Stimulated activated CD4-positive, alpha-beta T cell treated with anti-CD3 and anti-CD28 coated beads, TNF-alpha, amount 100 ng/mL, for 4 hours (primary cell): ENCODE measurements around the gene SPOCK1.

Source experiments
- DNase-seq, 3 experiments: peaks; one replicate each; pipeline ENCODE4 v3.0.0-alpha.2; 2020; ENCODE audit warnings: low read depth in 3 of 3

Gene SPOCK1

DNA sequence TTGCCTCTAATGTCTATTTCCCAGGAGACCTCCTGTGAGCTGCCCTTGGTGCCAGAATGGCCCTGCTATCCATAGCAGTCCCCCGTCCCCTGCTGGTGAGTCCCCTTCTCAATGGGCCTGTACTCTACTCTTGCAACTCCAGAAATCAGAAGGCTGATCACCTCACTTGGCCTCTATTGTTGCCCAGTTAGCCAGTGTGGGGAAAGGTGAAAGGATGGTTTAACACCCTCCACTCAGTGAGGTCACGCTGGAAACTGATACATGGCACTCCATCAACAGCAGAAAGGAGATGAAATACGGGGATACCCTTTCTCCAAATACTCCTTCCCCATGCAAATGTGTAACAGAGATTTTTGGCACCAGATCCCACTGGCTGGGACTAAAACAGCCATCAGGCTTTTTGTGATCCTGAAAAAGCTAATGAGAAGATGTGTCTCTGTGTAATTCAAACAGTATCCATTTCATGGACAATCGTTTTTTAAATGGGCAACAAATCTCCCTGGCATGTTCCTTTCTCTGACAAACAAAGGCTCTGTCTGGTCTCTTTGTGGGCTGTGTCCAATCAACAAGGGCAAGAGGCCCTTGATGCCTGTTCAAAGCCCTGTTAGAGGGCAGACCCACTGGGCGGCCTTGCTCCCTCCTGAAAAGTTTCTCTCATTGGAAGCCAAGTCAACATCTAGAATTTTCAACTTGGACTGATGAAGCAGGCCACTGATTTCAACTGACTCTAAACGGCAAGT lies 343.7 kb downstream of the SPOCK1 start:
- no peak for DNase-seq

DNA sequence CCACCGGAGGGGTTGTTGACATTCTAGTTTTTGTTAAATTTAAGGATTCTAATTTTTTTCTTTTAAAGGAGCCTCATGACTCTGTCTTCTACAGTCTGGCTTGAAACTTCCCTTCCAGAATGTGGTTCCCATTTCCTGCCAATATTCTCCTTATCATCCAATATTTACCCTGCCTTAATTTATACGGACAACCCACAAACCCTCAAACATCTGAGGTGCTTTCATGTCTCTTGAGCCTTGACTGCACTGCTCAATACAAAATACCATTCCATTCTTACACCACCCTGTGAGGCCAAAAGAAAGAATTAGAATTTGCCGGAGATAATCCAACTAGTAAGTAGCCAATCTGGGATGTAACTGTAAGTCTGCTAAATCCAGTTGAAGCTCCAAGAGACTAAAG lies 346.5 kb downstream of the SPOCK1 start:
- DNase-seq = no peak

DNA sequence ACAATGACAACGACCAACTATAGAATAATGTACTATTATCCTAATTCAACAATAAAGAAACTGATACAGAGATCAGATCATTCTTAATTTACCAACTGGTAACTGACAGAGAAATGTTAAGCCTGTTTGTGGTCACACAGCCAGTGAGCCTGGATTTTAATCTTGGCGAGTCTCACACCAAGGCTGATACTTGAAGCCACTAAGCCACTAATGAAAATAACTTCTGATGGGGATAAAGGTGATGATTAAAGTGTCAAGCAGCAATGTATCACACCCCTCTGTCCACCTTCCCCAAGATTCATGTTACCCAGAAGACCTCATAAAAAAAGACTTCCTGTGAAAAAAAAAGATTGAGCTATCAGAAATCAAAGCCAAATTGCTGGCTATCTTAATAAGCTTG lies 350.5 kb downstream of the SPOCK1 start:
- no peak for DNase-seq

DNA sequence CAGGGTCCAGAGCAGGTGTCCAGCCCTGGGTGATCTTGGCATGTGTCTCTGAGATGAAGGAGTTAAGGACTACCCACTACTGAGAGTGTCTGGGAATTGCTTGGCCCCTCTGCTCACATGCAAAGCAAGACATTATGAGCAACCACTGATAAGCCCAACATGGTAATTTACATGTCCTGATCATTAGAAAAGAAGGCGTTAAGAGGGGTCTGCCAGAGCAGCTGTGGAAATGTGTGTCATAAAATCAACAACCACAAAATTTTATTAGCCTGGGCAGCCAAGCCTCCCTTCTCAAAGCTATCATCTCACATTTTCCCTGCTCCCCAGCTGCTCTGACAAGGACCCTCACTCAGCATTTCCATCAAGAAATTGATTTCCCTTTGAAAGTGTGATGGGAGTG lies 351.0 kb downstream of the SPOCK1 start:
- no peak for DNase-seq

DNA sequence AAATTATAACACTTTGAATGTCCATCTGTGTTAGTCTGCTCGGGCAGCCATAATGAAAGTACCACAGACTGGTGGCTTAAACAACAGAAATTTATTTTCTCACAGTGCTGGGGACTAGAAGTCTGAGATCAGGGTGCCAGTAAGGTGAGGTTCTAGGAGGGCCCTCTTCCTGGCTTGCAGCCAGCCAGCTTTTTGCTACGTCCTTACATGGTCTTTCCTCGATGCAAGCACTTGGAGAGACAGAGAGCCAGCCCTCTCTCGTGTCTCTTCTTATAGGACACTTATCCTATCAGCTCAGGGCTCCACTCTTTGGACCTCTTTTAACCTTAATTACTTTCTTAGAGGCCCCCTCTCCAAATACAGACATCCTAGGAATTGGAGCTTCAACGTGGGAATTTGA lies 351.8 kb downstream of the SPOCK1 start:
- no peak for DNase-seq

DNA sequence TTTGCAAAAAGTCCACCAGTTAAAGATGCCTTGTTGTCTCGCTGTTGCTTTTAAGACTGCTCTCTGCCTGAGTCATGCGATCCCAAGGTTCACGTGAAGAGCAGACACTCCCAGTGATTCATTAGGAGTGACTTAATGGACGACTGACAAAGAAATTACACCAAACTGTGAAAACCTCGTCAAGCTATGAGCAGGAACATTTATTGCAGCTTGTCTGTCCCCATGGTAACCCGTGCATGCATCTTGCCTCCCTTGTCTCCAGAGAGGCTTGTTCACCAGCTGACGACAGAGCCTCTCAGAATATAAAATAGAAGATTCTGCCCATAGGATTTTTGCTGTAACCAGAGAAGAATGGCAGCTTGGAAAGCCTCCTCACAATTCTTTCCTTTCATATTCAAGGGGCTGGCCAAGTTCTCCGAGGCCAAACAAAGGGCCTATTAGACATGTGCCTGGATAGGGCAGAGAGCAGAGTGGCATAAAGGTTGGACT lies 352.7 kb downstream of the SPOCK1 start:
- no peak for DNase-seq

DNA sequence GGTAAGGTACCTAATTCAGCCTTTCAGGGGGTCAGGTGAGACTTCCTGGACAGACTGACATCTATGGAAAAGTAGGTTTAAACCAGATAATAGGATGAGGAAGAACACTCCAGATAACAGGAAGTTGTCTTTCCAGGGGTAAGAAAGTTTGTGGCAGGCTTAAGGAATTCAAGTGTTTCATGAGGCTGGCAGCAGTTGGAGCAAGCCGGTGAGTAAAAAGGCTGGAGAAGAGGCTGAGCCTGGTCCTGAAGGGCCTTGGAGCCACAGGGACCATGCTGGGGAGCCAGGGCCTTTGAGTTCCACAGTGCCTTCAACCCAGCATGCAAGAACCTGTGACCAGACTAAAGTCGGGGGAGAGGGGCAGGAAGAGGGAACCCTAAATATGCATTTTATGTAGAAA lies 353.4 kb downstream of the SPOCK1 start:
- no peak for DNase-seq

DNA sequence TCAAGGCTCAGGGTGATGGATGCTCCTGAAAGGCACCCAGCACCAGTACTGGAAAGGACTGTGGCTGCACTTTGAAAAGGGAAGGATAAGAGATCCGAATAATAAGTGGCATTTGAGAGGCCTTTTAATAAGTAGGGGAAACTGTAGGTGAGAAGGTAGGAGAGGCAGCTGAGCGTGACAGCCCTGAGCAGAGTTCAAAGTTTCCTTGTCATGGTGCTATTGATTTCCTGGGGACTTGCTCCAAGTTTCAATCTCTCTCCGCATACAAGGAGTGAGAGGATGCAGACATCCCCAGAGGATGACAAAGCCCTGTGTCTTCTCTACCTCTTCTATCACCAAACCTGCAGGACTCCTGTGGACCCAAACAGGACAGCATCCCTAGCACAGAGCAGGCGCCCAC lies 354.5 kb downstream of the SPOCK1 start:
- no peak for DNase-seq

DNA sequence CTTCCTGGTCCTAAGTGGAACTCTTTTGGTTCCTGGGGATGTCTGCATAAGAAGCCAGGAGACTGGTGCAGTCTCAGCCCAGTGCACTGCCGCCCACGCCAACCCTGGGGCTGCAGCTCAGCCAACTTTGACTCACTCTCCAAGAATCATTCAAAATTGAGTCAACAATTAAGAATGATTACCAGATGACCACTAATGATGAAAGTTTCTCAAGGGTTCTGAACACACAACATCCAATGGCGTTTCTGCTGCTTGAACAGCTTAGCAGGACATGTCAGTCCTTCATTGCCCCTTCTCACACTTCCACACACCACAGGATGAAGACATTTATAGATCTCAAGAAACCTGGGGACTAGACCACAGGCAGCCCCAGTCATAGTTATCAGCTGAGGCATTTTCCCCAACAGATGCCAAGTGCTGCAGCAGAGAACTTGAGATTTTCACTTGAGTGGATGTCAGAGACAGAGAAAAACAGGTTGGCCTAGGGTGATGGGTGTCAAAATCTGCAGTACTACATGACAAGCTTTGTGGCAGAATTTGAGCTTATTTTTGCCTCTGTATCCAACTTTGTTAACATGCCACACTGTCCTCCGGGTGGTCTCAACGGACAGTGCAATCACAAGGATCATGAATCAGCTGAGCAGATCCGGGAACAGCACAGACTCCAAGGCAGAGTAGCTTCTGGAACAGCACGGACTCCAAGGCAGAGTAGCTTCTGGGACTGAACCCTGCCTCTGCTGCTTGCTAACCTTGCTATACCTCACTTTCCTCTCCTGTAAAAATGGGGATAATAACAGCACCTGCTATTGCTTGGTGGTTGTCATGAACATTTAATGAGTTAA lies 356.1 kb downstream of the SPOCK1 start:
- no peak for DNase-seq

DNA sequence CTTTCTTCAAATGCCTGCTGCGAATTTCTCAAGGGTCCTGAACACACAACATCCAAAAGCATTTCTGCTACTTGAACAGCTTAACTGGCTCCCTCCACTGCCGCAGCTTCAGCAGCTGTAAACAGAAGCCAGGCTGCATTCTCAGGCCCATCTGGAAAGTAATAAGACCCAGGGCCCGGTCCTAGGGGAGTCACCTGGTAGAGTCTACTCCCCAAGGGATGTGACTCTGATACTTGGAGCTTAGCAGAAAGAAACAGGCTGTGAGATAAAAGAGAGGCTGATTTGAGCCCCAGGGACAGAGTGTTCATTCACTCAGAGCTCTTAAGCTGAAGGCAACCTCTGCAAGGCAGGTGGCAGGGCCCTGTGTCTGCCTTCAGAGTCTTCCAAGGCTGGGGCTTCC lies 356.8 kb downstream of the SPOCK1 start:
- no peak for DNase-seq

DNA sequence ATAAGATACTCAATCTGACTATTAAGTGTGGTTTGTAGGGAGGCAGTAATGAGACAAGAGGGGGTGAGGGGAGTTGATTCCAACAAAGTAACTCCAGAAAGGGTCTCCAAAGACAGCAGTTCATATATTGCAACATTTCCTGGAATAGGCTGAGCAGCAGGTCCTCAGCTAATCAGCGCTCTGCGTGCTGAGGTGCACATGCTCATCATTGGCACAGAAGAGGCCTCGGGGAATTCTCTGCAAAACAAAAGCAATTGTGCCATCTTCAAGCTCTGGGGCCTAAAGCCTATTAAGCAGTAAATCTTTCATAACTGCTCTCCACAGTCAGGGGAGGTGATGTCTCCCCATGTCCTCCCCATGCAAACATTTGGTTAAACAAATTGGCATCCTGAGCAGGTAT lies 357.3 kb downstream of the SPOCK1 start:
- DNase-seq = no peak

DNA sequence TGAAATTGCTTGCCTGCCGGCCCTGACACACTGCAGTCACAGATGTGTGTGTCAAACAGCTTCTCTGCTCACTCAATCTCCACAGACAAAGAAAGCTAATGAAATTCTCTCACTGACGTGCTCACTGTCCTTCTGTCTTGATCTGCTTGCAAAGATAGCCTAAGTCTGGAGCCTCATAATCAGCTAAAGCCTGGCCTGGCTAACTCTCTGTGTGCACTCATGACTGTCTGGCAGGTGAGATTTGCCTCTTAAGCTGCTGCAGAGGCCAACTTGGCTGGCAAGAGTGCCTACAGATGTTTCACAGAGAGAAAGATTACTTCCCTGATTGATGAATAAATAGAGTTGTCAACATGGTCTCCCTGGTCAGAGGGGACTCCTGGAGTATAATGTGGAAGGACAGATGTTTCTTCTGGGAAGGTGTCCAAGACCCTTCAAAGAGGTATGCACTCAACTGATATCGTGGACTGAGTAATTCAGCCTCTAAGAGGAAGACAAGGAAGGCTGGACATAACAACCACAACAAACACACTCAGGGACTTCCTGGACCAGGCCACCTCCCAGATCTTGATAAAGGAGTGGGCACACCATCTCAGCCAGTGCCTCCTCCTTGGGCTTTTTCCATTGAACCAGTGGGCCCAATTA lies 362.0 kb downstream of the SPOCK1 start:
- DNase-seq = no peak

DNA sequence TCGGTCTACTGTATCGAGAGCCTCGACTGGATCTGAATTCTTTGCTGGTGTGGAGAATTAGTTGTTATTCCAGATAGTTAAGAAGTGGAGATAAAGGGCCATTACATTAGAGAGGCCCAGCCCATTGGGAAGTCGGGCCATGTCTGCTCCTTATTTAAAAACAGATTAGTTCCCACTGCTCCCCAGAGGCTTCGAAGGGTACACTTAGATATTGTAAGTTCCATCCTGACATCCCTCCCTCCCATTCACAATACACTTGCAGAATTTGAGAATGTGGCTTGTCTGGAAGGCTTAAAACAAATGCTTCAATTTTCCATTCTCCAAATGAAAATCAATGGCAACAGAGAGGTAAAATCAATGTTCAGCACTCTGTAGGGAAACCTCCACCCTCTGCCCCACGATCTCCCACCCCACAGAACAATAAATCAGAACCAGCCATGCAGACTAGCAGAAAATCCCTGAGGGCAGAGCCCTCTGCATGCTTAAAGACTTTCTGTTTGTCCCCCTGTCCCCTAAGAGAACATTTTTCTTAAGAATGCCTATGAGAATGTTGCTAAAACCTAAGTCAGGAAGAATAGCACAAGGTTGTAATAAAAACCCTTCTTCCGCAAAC lies 364.1 kb downstream of the SPOCK1 start:
- no peak for DNase-seq

DNA sequence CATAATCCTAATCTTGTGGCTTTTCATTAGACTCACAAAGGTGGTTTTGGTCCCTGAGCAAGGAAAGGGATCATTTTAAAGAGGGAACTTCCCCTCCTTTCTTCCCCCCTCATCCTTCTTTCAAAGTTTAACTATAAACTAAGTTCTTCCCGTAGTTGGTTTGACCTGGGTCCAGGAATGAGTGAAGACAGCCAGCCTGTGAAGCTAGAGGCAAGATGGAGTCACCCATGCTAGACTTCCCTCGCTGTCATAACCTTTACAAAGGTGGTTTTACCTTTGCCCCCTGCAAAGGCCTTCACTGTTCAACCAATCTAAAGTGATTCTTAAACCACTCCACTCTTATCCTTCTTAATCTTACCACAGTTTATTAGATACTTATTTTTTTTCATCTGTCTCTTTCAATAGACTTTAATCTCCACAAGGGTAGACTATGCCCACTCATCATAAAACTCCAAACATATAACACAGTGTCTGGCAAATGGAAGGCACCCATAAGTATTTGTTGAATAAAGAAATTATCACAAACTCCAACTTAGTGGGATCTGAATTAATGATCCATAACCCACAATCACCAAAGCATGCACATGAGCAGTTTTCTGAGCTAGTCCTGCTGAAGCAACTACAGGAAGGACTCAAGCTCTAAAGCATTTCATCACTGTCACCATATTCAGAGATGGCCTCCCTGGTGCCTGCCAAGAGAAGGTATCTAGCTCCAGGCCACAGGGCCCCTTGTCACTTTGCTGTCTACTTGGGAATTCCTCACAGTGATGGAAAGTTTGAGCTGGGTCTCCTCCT lies 369.0 kb downstream of the SPOCK1 start:
- DNase-seq = no peak

DNA sequence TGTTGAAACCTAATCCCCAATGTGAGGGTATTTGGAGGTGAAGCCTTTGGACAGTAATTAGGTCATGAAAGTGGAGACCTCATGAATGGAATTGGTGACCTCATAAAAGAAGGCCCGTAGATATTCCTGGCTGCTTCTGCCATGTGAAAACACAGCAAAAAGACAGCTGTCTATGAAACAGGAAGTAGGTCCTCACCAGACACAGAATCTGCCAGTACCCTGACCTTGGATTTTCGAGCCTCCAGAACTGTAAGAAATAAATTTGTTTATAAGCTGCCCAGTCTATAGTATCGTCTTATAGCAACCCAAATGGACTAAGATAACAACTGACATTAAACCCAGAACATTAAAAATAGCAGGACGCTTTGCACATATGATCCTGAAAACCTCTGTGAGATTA lies 371.1 kb downstream of the SPOCK1 start:
- DNase-seq = no peak

DNA sequence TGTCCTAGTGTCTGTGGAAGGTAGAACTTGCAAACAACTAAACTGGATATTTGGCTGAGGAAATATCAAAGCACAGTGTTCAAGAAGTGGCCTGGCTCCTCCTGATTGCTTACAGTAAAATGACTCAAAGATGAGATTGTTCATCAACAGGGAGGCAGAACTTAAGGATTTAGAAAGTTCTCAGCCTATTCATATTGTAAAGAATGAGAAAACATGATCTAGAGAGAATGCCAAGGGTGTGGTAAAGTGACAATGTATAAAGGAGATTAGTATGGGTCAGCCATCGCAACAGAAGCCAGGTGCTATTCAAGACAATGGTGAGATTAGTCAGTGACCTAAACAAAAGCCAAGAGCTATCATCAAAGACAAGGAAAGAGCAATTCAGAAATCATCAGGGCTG lies 372.3 kb downstream of the SPOCK1 start:
- DNase-seq = no peak

DNA sequence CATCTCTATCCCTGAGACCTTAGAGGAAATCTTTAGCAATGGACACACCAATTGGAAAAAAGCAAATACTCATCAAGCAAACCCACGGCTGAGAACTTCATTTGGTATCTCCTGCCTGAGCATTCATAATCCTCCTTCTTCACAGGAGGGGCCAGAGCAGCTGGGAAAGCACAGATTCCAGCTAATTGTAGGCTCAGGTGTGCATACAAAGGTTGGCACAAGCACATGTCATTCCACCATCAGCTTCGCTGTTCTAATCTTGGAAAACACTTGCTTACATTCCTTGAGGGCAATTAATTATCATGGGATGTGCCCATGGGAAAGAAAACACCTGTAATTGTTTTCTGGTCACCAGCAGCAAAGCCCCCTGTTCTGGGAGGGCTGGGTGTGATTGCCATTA lies 376.6 kb downstream of the SPOCK1 start:
- no peak for DNase-seq

DNA sequence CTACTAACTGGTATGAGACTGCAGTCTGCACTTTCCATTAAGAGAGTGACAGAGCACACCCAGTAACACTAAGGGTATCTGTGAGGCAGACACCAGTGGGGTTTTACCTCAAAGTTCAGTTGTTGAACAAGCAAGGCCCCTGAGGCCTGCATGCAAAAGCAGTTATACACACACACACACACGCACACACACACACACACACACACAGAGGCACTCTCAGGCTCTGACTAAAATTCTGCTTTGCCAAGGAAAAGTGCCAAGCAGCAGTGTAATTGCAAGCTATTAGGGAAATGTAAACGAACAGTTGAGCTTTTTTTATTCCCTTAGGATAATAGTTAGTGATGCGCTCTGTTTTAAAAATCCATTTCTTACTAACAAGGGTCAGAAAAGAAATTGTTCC lies 377.1 kb downstream of the SPOCK1 start:
- DNase-seq = no peak

DNA sequence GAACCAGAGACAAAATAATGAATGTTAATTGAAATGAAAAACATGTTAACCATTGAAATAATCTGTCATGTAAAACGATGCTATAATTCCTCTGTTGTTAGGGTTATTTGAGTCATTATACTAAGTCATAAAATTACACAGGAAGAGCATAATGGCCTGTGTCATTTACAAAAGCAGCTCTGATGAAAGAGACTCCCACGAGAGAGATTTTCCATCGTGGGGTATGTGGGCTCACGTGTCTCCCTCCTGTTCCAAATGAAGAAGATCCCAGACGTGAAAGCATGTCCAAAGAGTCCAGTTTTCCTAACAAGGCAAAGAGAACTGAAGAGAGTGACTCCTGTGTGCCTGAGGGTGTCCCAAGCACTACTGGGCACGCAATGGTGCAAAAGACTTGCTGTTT lies 379.8 kb downstream of the SPOCK1 start:
- DNase-seq = no peak

DNA sequence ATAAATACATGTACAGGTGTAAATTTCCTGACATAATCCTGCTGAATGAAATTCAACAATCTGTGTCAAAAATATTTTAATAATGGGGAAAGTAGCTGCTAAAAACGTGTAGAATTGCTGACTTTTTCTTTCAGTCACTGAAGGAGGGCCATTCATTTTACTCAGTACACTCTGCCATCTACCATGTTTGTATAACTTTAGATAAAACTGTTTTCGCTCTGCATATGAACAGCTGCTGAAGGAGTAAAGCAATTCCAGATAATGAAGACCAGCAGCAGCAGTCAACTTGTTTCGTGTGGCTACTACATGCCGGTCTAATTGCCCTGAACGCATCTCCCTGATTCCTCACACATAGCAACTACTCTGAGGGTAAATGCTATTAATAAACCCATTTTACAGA lies 380.5 kb downstream of the SPOCK1 start:
- no peak for DNase-seq

DNA sequence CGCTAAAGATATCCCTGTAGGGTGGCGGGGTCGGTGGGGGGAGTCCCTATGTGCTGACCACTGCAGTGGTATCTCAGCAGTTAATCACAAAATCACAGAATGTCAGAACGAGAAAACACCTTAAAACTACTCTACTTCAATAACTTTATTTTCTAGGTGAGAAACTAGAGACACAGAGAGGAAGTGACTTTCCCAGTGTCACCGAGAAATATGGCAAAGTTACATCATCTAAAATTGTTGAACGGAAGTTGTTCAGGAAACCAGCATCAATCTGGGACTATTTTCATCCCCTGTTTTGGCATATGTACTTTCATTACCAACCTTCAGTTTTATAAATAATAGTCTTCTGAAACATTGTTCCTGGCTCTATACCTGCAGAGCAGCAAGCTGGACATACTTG lies 384.0 kb downstream of the SPOCK1 start:
- DNase-seq = no peak

DNA sequence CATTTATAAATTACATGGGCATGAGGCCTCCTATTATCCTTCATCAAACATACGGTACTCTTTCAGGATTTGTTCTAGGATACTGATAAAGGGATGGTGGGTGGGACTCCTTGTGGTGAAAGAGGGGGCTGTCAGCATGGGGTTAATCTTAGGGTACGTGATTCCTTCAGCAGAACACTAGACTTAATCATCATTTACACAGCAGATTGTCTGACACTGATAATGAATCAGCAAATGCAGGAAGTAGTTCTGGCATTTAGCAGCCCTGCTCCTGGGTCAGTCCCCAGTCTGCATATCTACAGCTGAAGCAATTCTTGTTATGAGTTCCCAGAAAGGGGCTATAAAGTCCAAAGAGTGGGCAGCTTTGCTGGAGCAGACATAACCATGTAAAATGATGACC lies 384.6 kb downstream of the SPOCK1 start:
- DNase-seq = no peak
